Measurements from ENCODE around the gene PDZD7.

The PDZD7 gene

GRCh38 chr10:100986952-100987684, 43.8 kb downstream of the PDZD7 start, which contains the start of the genes MRPL43 and TWNK:
TSS of gene MRPL43 (minus strand) at chr10:100987497. CDS start at chr10:100987443, 54 bp downstream.
TSS of gene TWNK (plus strand) at chr10:100987543. CDS start at chr10:100988211, 668 bp downstream.
- Histone ChIP-seq H3K27me3 (ENCODE audit: insufficient read depth, poor library complexity, severe bottlenecking) (no peaks in the 10 kb centered on the region), H3K27ac (replicated peaks) (peak within 1 kb of the TSS; percentile 81), H3K4me3 (replicated peaks; ENCODE audit: insufficient read depth, low read length) (peak within 1 kb of the TSS; percentile 97)
- TF ChIP-seq POLR2AphosphoS5 (IDR thresholded peaks at IDR 0.05; ENCODE audit: low read depth) (peak; percentile 83), GABPA (IDR thresholded peaks at IDR 0.05; ENCODE audit: low read depth) (peak; percentile 99), CTCF (IDR thresholded peaks at IDR 0.05; ENCODE audit: insufficient read depth, low read length) (no peak)
- peak; percentile 83 to 85 for DNase-seq (ENCODE audit: low read depth in 1 of 2, low spot score in 1 of 2)

GRCh38 chr10:100986623-100986951, 44.3 kb downstream of the PDZD7 start:
- Histone ChIP-seq H3K27me3 (ENCODE audit: insufficient read depth, poor library complexity, severe bottlenecking) (no peaks in the 10 kb centered on the region), H3K27ac (replicated peaks) (peak overlapping the region; percentile 81), H3K4me3 (replicated peaks; ENCODE audit: insufficient read depth, low read length) (peak overlapping the region; percentile 97)
- no peak for TF ChIP-seq GABPA (IDR thresholded peaks at IDR 0.05; ENCODE audit: low read depth)
- no peak for TF ChIP-seq POLR2AphosphoS5 (IDR thresholded peaks at IDR 0.05; ENCODE audit: low read depth)
- TF ChIP-seq CTCF (IDR thresholded peaks at IDR 0.05; ENCODE audit: insufficient read depth, low read length): no peak
- TF ChIP-seq SPI1 (IDR thresholded peaks at IDR 0.05; ENCODE audit: borderline replicate concordance, low read depth): no peak
- no peak for TF ChIP-seq REST (IDR thresholded peaks at IDR 0.05; ENCODE audit: insufficient replicate concordance, low read depth)
- DNase-seq (ENCODE audit: low read depth in 1 of 2, low spot score in 1 of 2): no peak

GRCh38 chr10:100985336-100985735, 45.6 kb downstream of the PDZD7 start:
- Histone ChIP-seq H3K27ac (replicated peaks) (no peak overlapping the region), H3K27me3 (ENCODE audit: insufficient read depth, poor library complexity, severe bottlenecking) (no peaks in the 10 kb centered on the region), H3K4me3 (replicated peaks; ENCODE audit: insufficient read depth, low read length) (no peak overlapping the region)
- TF ChIP-seq REST (IDR thresholded peaks at IDR 0.05; ENCODE audit: insufficient replicate concordance, low read depth) (no peak), POLR2AphosphoS5 (IDR thresholded peaks at IDR 0.05; ENCODE audit: low read depth) (no peak), CTCF (IDR thresholded peaks at IDR 0.05; ENCODE audit: insufficient read depth, low read length) (no peak), SPI1 (IDR thresholded peaks at IDR 0.05; ENCODE audit: borderline replicate concordance, low read depth) (no peak), GABPA (IDR thresholded peaks at IDR 0.05; ENCODE audit: low read depth) (no peak)
- DNase-seq (ENCODE audit: low read depth in 1 of 2, low spot score in 1 of 2): no peak
